WTC11 (cell line): ENCODE results near the gene ECE1. TPM values are rescaled to one million over a fixed set of nuclear protein-coding genes. Genes with fewer than 3 reads are reported as not detected.

Experiments used
- ATAC-seq: fragments of 200-7000 bp; cut with Tn5 transposase; 2 replicates; pipeline ENCODE4 v1.10.0; 2021; ENCODE audit warnings: mild to moderate bottlenecking, moderate library complexity
- CTCF ChIA-PET: fragments of 300-600 bp; sonication (Branson Sonifier 250); formaldehyde crosslinking; loops from one replicate; lab custom pipeline; 2021; ENCODE audit warnings: antibody characterized with exemption; lab: Charles Lee
- POLR2A ChIA-PET: fragments of 350-600 bp; sonication (Branson Sonifier 250); formaldehyde crosslinking; loops from one replicate; lab custom pipeline; 2021; ENCODE audit warnings: antibody characterized with exemption; lab: Charles Lee
- DNase-seq: peaks from one replicate; pipeline ENCODE4 v3.0.0; 2021; ENCODE audit warnings: low spot score
- H3K27ac Mint-ChIP-seq: 2 replicates; pipeline ENCODE4 v1.8.0; 2021; ENCODE audit warnings: mixed read lengths
- H3K27me3 Mint-ChIP-seq: 2 replicates; pipeline ENCODE4 v1.8.0; 2021; ENCODE audit warnings: low read depth, mild to moderate bottlenecking, moderate library complexity, mixed read lengths
- H3K36me3 Mint-ChIP-seq: 2 replicates; pipeline ENCODE4 v1.8.0; 2021; ENCODE audit warnings: mixed read lengths
- H3K4me1 Mint-ChIP-seq: 2 replicates; pipeline ENCODE4 v1.8.0; 2022; ENCODE audit warnings: mixed read lengths
- H3K4me3 Mint-ChIP-seq: 2 replicates; pipeline ENCODE4 v1.8.0; 2021; ENCODE audit warnings: mild to moderate bottlenecking, moderate library complexity, mixed read lengths
- H3K9me3 Mint-ChIP-seq: 2 replicates; pipeline ENCODE4 v1.8.0; 2021; ENCODE audit warnings: mixed read lengths
- ATF1 ChIP-seq: sonication (generic); formaldehyde crosslinking; IDR thresholded peaks from 2 replicates; pipeline ENCODE4 v1.8.1; 2023; ENCODE audit warnings: mild to moderate bottlenecking, moderate library complexity, missing genetic modification reagents
- ATF6 ChIP-seq: sonication (generic); formaldehyde crosslinking; IDR thresholded peaks from 2 replicates; pipeline ENCODE4 v1.8.1; 2023; ENCODE audit warnings: mild to moderate bottlenecking, missing genetic modification reagents
- CBFB ChIP-seq: sonication (generic); formaldehyde crosslinking; IDR thresholded peaks from 2 replicates; pipeline ENCODE4 v1.8.1; 2022; ENCODE audit warnings: mild to moderate bottlenecking, low read depth, missing genetic modification reagents
- CTCF ChIP-seq: fragments of 200-600 bp; IDR thresholded peaks from 2 replicates; pipeline ENCODE4 v1.8.0; 2022; ENCODE audit warnings: antibody characterized with exemption
- EMX1 ChIP-seq: fragments of 250-450 bp; sonication (Bioruptor Pico); IDR thresholded peaks from 2 replicates; pipeline ENCODE4 v1.8.0; 2021; ENCODE audit warnings: mild to moderate bottlenecking
- FOXP1 ChIP-seq: sonication (generic); formaldehyde crosslinking; IDR thresholded peaks from 2 replicates; pipeline ENCODE4 v1.8.0; 2022; ENCODE audit warnings: missing genetic modification reagents, mild to moderate bottlenecking, moderate library complexity, borderline replicate concordance
- GABPB1 ChIP-seq: sonication (generic); formaldehyde crosslinking; IDR thresholded peaks from 2 replicates; pipeline ENCODE4 v1.8.1; 2023; ENCODE audit warnings: mild to moderate bottlenecking, missing genetic modification reagents
- NFYB ChIP-seq: sonication (generic); formaldehyde crosslinking; conservative IDR thresholded peaks from 2 replicates; pipeline ENCODE4 v1.8.0; 2022; ENCODE audit warnings: low read depth, missing genetic modification reagents
- RORB ChIP-seq: fragments of 250-450 bp; sonication (Bioruptor Pico); IDR thresholded peaks from 2 replicates; pipeline ENCODE4 v1.9.0; 2021; ENCODE audit warnings: mild to moderate bottlenecking
- SMAD4 ChIP-seq: sonication (generic); formaldehyde crosslinking; IDR thresholded peaks from 2 replicates; pipeline ENCODE4 v1.8.0; 2022; ENCODE audit warnings: mild to moderate bottlenecking, missing genetic modification reagents
- SP1 ChIP-seq: sonication (generic); formaldehyde crosslinking; conservative IDR thresholded peaks from 2 replicates; pipeline ENCODE4 v1.8.1; 2022; ENCODE audit warnings: missing genetic modification reagents
- ZNF138 ChIP-seq: sonication (generic); formaldehyde crosslinking; conservative IDR thresholded peaks from 2 replicates; pipeline ENCODE4 v1.8.1; 2022; ENCODE audit warnings: mild to moderate bottlenecking, moderate library complexity, missing genetic modification reagents
- total RNA-seq: library from RNA; stranded (reverse); gene quantifications from 3 replicates; pipeline ENCODE4 v1.2.3, GENCODE V29; 2021
- TF ChIP-seq, protein P1 (sequence below): fragments of 250-450 bp; sonication (Bioruptor Pico); IDR thresholded peaks from 2 replicates; pipeline ENCODE4 v1.9.0; 2021; ENCODE audit warnings: mild to moderate bottlenecking
- TF ChIP-seq, protein P2 (sequence below): sonication (generic); formaldehyde crosslinking; IDR thresholded peaks from 2 replicates; pipeline ENCODE4 v1.8.1; 2023; ENCODE audit warnings: mild to moderate bottlenecking, moderate library complexity, missing genetic modification reagents

Gene ECE1
- total RNA-seq, 1 experiment from 2014 or later: 45.0 TPM

- Mint-ChIP-seq H3K9me3 (peaks cover 6% of the 10 kb centered on the region), H3K4me1 (peaks cover 2% of the 10 kb centered on the region; the same call in 1 of the 2 replicates), H3K4me3 (no peak overlapping the region), H3K27ac (peak overlapping the region; percentile 39; the same call in 1 of the 2 replicates), H3K36me3 (peaks cover 18% of the 10 kb centered on the region), H3K27me3 (no peaks in the 10 kb centered on the region)
- ATAC-seq (no peak), DNase-seq (no peak)
- TF ChIP-seq, protein P1, sequence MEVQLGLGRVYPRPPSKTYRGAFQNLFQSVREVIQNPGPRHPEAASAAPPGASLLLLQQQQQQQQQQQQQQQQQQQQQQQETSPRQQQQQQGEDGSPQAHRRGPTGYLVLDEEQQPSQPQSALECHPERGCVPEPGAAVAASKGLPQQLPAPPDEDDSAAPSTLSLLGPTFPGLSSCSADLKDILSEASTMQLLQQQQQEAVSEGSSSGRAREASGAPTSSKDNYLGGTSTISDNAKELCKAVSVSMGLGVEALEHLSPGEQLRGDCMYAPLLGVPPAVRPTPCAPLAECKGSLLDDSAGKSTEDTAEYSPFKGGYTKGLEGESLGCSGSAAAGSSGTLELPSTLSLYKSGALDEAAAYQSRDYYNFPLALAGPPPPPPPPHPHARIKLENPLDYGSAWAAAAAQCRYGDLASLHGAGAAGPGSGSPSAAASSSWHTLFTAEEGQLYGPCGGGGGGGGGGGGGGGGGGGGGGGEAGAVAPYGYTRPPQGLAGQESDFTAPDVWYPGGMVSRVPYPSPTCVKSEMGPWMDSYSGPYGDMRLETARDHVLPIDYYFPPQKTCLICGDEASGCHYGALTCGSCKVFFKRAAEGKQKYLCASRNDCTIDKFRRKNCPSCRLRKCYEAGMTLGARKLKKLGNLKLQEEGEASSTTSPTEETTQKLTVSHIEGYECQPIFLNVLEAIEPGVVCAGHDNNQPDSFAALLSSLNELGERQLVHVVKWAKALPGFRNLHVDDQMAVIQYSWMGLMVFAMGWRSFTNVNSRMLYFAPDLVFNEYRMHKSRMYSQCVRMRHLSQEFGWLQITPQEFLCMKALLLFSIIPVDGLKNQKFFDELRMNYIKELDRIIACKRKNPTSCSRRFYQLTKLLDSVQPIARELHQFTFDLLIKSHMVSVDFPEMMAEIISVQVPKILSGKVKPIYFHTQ (CRISPR knock-in tag): no peak
- TF ChIP-seq SMAD4: no peak
- no peak for TF ChIP-seq FOXP1
- CTCF ChIA-PET: interaction anchor here (1.1 to 6.9 kb wide), 12 partner anchors 9 to 98 kb away, joined by 3 to 220 read pairs (median 76); partner anchors contain the start of gene ECE1
- POLR2A ChIA-PET: no interaction called here
Measured at GRCh38 chr1:21271550-21271949, 18.7 kb downstream of the ECE1 start.

DNA sequence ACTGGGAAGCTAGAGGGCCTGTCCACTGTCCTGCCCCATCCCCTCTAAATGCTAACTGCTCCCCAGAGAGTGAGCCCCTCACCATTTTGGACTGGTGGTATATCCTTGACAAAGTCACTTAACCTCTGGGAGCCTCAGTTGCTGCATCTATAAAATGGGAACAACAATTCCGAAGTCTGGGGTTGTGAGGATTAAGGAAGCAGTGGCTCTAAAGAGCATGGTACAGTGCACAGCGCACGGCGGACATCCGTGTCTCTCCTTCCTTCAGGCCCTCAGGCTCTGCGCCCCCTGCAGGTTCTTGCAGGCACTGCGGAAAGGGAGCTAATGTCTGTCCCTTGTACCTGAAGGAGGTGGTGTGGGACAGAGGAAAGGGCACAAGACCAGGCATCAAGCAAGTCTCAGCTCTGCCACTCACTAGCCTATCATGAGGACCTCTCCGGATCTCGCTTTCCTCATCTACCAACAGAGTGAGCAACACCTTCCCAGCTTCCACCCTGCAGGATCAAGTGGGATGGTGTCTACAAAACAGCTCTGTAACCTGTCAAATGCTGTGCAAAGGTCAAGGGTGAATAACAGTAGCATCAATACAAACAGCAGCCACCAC lies 20.1 kb downstream of the ECE1 start:
- DNase-seq: peak; percentile 96
- CTCF ChIA-PET: interaction anchor here (0.5 to 6.9 kb wide), 71 partner anchors 10 to 733 kb away, joined by 3 to 220 read pairs (median 5); partner anchors contain the start of genes ALPL, ECE1, FAM43B and NBPF3
- no peak overlapping the region for H3K4me3 Mint-ChIP-seq

GRCh38 chr1:21269461-21270085 lies 20.7 kb downstream of the ECE1 start:
- Mint-ChIP-seq H3K36me3 (peaks cover 18% of the 10 kb centered on the region), H3K4me1 (peaks cover 2% of the 10 kb centered on the region; the same call in 1 of the 2 replicates), H3K27ac (no peak overlapping the region), H3K4me3 (no peak overlapping the region), H3K9me3 (peaks cover 6% of the 10 kb centered on the region), H3K27me3 (no peaks in the 10 kb centered on the region)
- DNase-seq (no peak), ATAC-seq (no peak)
- TF ChIP-seq ATF6 (CRISPR knock-in tag) (no peak), GABPB1 (peak; percentile 20; the same call in 1 of the 2 replicates)
- ChIA-PET POLR2A (interaction anchor here (0.5 kb wide), 1 partner anchor 321 kb away, joined by 4 read pairs; no protein-coding TSS in a partner anchor), CTCF (interaction anchor here (0.5 to 6.9 kb wide), 41 partner anchors 11 to 734 kb away, joined by 3 to 220 read pairs (median 9); partner anchors contain the start of genes ALPL and ECE1)

More for the DNA sequence above, 20.1 kb downstream of the ECE1 start:
- TF ChIP-seq RORB (CRISPR knock-in tag): no peak
- TF ChIP-seq ATF1: no peak
- TF ChIP-seq CBFB: no peak
- TF ChIP-seq SP1 (CRISPR knock-in tag): 0 out of 2 replicates have a peak, but pooled peaks have one; percentile 27
- no peak for TF ChIP-seq EMX1 (CRISPR knock-in tag)
- TF ChIP-seq NFYB (CRISPR knock-in tag): no peak
- TF ChIP-seq, protein P2, sequence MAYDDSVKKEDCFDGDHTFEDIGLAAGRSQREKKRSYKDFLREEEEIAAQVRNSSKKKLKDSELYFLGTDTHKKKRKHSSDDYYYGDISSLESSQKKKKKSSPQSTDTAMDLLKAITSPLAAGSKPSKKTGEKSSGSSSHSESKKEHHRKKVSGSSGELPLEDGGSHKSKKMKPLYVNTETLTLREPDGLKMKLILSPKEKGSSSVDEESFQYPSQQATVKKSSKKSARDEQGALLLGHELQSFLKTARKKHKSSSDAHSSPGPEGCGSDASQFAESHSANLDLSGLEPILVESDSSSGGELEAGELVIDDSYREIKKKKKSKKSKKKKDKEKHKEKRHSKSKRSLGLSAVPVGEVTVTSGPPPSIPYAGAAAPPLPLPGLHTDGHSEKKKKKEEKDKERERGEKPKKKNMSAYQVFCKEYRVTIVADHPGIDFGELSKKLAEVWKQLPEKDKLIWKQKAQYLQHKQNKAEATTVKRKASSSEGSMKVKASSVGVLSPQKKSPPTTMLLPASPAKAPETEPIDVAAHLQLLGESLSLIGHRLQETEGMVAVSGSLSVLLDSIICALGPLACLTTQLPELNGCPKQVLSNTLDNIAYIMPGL (CRISPR knock-in tag): 0 out of 2 replicates have a peak, but pooled peaks have one; percentile 52
- peak; percentile 96 for TF ChIP-seq CTCF
- no peak for TF ChIP-seq ZNF138
- TF ChIP-seq, all 79 proteins: peak for 3
- POLR2A ChIA-PET: interaction anchor here (0.5 to 0.9 kb wide), 3 partner anchors 8 to 322 kb away, joined by 3 to 7 read pairs (median 4); no protein-coding TSS in a partner anchor
- peak; percentile 96 for ATAC-seq
- H3K9me3 Mint-ChIP-seq: peaks cover 6% of the 10 kb centered on the region
- peaks cover 2% of the 10 kb centered on the region; the same call in 1 of the 2 replicates for H3K4me1 Mint-ChIP-seq
- no peaks in the 10 kb centered on the region for H3K27me3 Mint-ChIP-seq
- no peak overlapping the region for H3K27ac Mint-ChIP-seq
- peaks cover 18% of the 10 kb centered on the region for H3K36me3 Mint-ChIP-seq
